Heart right ventricle (tissue), 16 donors: Measurements from ENCODE around the gene MRGPRD. TPM values are rescaled to one million over a fixed set of nuclear protein-coding genes. Genes with fewer than 3 reads are reported as not detected.

Experiments used
- ATAC-seq, 8 donors: fragments of 200-7000 bp; cut with Tn5 transposase; one replicate each; pipeline ENCODE4 v1.9.1; 2020; ENCODE audit warnings: mild to moderate bottlenecking in 8 of 8, moderate library complexity in 8 of 8, moderate number of reproducible peaks in 1 of 8
- DNase-seq, 2 donors: peaks; one replicate each; pipeline ENCODE4 v3.0.0-alpha.2; 2020
- H3K27ac ChIP-seq, 10 donors: fragments of 200-600 bp; sonication (generic) in 2 of 10; one replicate each; pipeline versions ENCODE4 v1.5.0 to v1.8.0; 2020 to 2022; ENCODE audit warnings: mild to moderate bottlenecking in 3 of 10
- H3K27me3 ChIP-seq, 7 donors: fragments of 200-600 bp; one replicate each; pipeline ENCODE4 v1.8.0; 2021 to 2022; ENCODE audit warnings: mild to moderate bottlenecking in 2 of 7
- H3K36me3 ChIP-seq, 9 donors: fragments of 200-600 bp; sonication (generic) in 1 of 9; one replicate each; pipeline versions ENCODE4 v1.5.0 to v1.8.0; 2020 to 2022; ENCODE audit warnings: mild to moderate bottlenecking in 2 of 9
- H3K4me1 ChIP-seq, 9 donors: fragments of 200-600 bp; sonication (generic) in 1 of 9; one replicate each; pipeline versions ENCODE4 v1.5.0 to v1.8.0; 2020 to 2022; ENCODE audit warnings: mild to moderate bottlenecking in 4 of 9
- H3K4me3 ChIP-seq, 10 donors: fragments of 200-600 bp; sonication (generic) in 2 of 10; one replicate each; pipeline versions ENCODE4 v1.5.0 to v1.8.0; 2020 to 2022; ENCODE audit warnings: mild to moderate bottlenecking in 7 of 10, moderate library complexity in 2 of 10
- H3K9me3 ChIP-seq, 11 donors: fragments of 200-600 bp in 10 of 11; sonication (generic) in 2 of 11; one replicate each; pipeline versions ENCODE4 v1.5.0 to v1.8.0; 2013 to 2022; ENCODE audit warnings: mild to moderate bottlenecking in 2 of 11, control low read depth in 1 of 11, moderate library complexity in 1 of 11
- CTCF ChIP-seq, 9 donors: fragments of 200-600 bp; sonication (generic) in 2 of 9; IDR thresholded peaks; one replicate each; pipeline versions ENCODE4 v1.5.0 to v1.8.0; 2021 to 2022; ENCODE audit warnings: antibody characterized with exemption in 9 of 9, mild to moderate bottlenecking in 5 of 9, moderate library complexity in 1 of 9
- WGBS, 2 donors: extraction: QIAGEN DNeasy Blood & Tissue Kit; methylation state at CpG; one replicate each; pipeline ENCODE4 v1.1.7; 2013; ENCODE audit warnings: inconsistent platforms in 1 of 2; 5-methylcytosine and 5-hydroxymethylcytosine counted together
- intact Hi-C, 10 donors: fragments of 100-400 bp; cut with DNase I; formaldehyde crosslinking; loops; one replicate each; pipeline versions ENCODE4 v1.11.1 to v1.14.2; 2022
- polyA plus RNA-seq, 2 donors: library from polyadenylated mRNA; stranded (reverse); fragments of 200-250 nt; gene quantifications; one replicate each; pipeline ENCODE4 v1.2.3, GENCODE V29; 2013
- total RNA-seq, 10 donors: library from RNA; stranded (reverse); fragmentation: NEBNext Ultra II Directional in 3 of 10; extraction: Animal tissue kit (Norgen Biotek cat#: 25700) in 3 of 10; gene quantifications; one replicate each; pipeline versions ENCODE4 v1.2.1 to v1.2.4, GENCODE V29; 2021 to 2023
- donor health status: Arrhythmogenic right ventricular cardiomyopathy.
- donor health status: ischemic (EF 13 %, LVEDD 7.1; RV severe dilation, severe dysfunction).
- donor health status: healthy with polysubstance abuse.
- donor health status: DM: no; HTN: yes; CAD: no.
- donor health status: DM: no; HTN: no; CAD: no.
- donor health status: ischemic (EF 25% LVEDD 6.9; RV normal size, moderate dysfunction).
- donor health status: ischemic (EF 25% LVEDD 5.7; RV mildly dilated, moderate dysfunction).
- donor health status: healthy.
- donor health status: DM: yes; HTN: yes; CAD: no.
- donor health status: Ischemic cardiomyopathy.
- donor health status: ischemic (EF 35%, LVEDD 5.7; RV mildly dilated, moderate dysfunction).
- donor health status: nonischemic (EF 11% LVEDD 7.7; RV severe dilation, severe dysfunction).
- donor health status: DM: yes; HTN: yes; CAD: no.
- donor health status: PGD.
- donor health status: ischemic (EF 29% LVEDD 5.4; RV normal size, mild dysfunction).
- donor health status: nonischemic (EF 23%, LVEDD 6.1; RV moderate dilation, normal function).

MRGPRD gene
- total and polyA plus RNA-seq, 12 donors, result not detected

- Histone ChIP-seq H3K36me3 (peaks cover 0 to 74% (median 39%) of the 10 kb centered on the region in 9 donors), H3K27ac (no peak overlapping the region), H3K9me3 (no peaks in the 10 kb centered on the region), H3K4me1 (no peaks in the 10 kb centered on the region), H3K27me3 (no peaks in the 10 kb centered on the region), H3K4me3 (no peak overlapping the region)
- ATAC-seq (no peak), DNase-seq (no peak)
- intact Hi-C loops, result loop anchor here in 2 of 10 donors (10.0 kb wide), 1 partner anchor 146 kb away; no protein-coding TSS in a partner anchor
- 84 to 91% methylated on average over 17 of the region's 17 CpGs for WGBS, 2 donors
- no peak for TF ChIP-seq CTCF (IDR thresholded peaks at IDR 0.05)
Observed at GRCh38 chr11:68938816-68939582, 41.8 kb downstream of the MRGPRD start.

GRCh38 chr11:68938088-68938487 is 42.7 kb downstream of the MRGPRD start:
- intact Hi-C loops, result loop anchor here in 2 of 10 donors (10.0 kb wide), 1 partner anchor 147 kb away; no protein-coding TSS in a partner anchor
- ATAC-seq, result peak in 1 of 8 donors; percentile 24
- Histone ChIP-seq H3K36me3 (peaks cover 0 to 83% (median 43%) of the 10 kb centered on the region in 9 donors), H3K27ac (no peak overlapping the region), H3K4me1 (no peaks in the 10 kb centered on the region), H3K27me3 (no peaks in the 10 kb centered on the region), H3K9me3 (no peaks in the 10 kb centered on the region), H3K4me3 (no peak overlapping the region)
- WGBS, 2 donors, result 88 to 90% methylated on average over 18 of the region's 18 CpGs
- TF ChIP-seq CTCF (IDR thresholded peaks at IDR 0.05), result no peak
- no peak for DNase-seq

- Histone ChIP-seq H3K36me3 (peaks cover 0 to 92% (median 43%) of the 10 kb centered on the region in 9 donors), H3K4me3 (no peak overlapping the region), H3K4me1 (no peaks in the 10 kb centered on the region), H3K27me3 (no peaks in the 10 kb centered on the region), H3K27ac (no peak overlapping the region), H3K9me3 (no peaks in the 10 kb centered on the region)
- ATAC-seq (no peak), DNase-seq (no peak)
- no peak for TF ChIP-seq CTCF (IDR thresholded peaks at IDR 0.05)
- WGBS, 2 donors, result 92 to 93% methylated on average over 29 of the region's 29 CpGs
- intact Hi-C loops, result loop anchor here in 2 of 10 donors (10.0 kb wide), 1 partner anchor 148 kb away; no protein-coding TSS in a partner anchor
Observed at GRCh38 chr11:68936676-68937620, 43.8 kb downstream of the MRGPRD start.

- Histone ChIP-seq H3K4me1 (no peaks in the 10 kb centered on the region), H3K9me3 (no peaks in the 10 kb centered on the region), H3K27me3 (no peaks in the 10 kb centered on the region), H3K36me3 (peaks cover 0 to 91% (median 43%) of the 10 kb centered on the region in 9 donors), H3K4me3 (no peak overlapping the region), H3K27ac (no peak overlapping the region)
- ATAC-seq (no peak), DNase-seq (no peak)
- TF ChIP-seq CTCF (IDR thresholded peaks at IDR 0.05), result no peak
- WGBS, 2 donors, result 85 to 96% methylated on average over 10 of the region's 10 CpGs
- intact Hi-C loops, result loop anchor here in 2 of 10 donors (10.0 kb wide), 1 partner anchor 149 kb away; no protein-coding TSS in a partner anchor
Observed at GRCh38 chr11:68936358-68936636, 44.5 kb downstream of the MRGPRD start.
